SU-DHL-6 (cell line): ENCODE measurements around the gene SLC16A4.

ENCODE experiments used
- CTCF ChIP-seq: fragments of 200-600 bp; sonication (generic); IDR thresholded peaks from one replicate; pipeline ENCODE4 v1.5.1; 2017; ENCODE audit warnings: antibody characterized with exemption, mild to moderate bottlenecking, low read length, moderate library complexity; ENCODE audit not compliant: insufficient read depth, poor library complexity, severe bottlenecking
- EZH2phosphoT487 ChIP-seq: fragments of 200-600 bp; sonication (generic), shearing (Covaris generic); conservative IDR thresholded peaks from 2 replicates; pipeline ENCODE4 v1.6.1; 2018; ENCODE audit warnings: mild to moderate bottlenecking, antibody characterized with exemption, low read length, moderate library complexity, mixed read lengths

- no peak for TF ChIP-seq CTCF
- no peak for TF ChIP-seq EZH2phosphoT487
These were observed 72.8 kb downstream of the SLC16A4 start for GRCh38 chr1:110318046-110318445.
